Measurements from ENCODE around the gene THSD8.

- TF ChIP-seq CTCF (conservative IDR thresholded peaks at IDR 0.05 in 1 of 2, IDR thresholded peaks at IDR 0.05 in 1 of 2; ENCODE audit: extremely low read depth in 1 of 2, insufficient read depth in 1 of 2, low read depth in 1 of 2, low read length in 2 of 2), result no peak
- no peak for TF ChIP-seq EZH2 (IDR thresholded peaks at IDR 0.05; ENCODE audit: borderline replicate concordance, low read length)
Observed at GRCh38 chr19:12821761-12822160, 19.9 kb downstream of the THSD8 start.

Data from mammary epithelial cell (primary cell).